Hematopoietic multipotent progenitor cell treated with erythropoietin and hydrocortisone succinate and interleukin-3 and kit ligand, for 15 days (in vitro differentiated cells): Measurements from ENCODE around the gene EHD1.

Experiments used
- DNase-seq: peaks from one replicate; pipeline ENCODE4 v3.0.0-alpha.2; 2015; ENCODE audit warnings: low spot score

Gene EHD1

DNA sequence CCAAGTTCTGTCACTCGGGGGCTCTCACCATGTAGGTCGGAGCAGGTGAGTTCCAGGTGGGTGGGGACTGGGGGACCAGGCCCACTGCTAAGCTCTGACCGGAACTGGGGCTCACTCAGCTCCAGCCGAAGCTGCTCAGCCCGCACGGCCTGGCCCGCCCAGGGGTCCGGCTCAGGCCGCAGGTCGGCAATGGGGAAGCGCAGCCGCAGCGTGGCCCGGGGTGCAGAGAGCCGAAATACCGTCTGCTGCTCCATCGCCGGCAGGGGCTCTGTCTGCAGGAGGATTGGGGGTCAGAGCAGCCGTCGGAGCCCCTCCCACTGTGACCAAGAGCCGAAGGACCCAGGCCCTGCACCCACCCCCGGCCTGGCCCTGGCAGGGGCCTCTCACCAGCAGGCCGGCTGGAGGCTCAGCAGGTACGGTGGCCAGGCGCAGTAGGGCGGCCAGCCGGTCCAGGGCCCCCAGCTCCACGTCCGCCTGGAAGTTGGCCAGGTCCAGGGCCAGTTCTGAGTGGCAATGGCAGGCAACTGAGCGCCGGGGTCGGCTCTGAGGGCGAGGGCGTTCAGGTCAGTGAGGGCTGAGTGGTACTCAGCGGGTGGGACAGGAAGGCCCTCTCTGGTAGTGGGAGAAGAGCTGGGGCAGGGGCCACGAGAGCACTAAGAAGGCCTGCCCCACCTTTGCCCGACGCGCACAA is 31.4 kb upstream of the EHD1 start:
- no peak for DNase-seq

DNA sequence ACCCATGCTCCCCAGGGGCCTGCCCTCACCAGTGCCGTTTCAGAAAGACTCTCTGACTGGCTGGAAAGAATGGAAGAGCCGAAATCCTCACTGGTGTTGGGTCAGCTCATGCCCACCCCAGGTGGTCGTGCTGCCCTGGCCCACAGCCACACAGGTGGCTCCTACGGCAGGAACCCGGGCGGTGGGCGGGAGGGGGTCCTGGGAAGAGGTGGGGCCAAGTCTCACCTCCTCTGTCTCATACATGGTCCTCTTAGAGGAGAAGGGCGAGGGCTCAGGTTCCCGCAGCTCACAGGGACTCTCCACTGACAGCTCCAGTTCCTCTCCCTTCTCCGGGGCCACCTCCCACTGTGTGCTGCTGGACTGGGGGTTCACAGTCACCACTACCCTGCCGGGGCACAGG is 30.3 kb upstream of the EHD1 start:
- no peak for DNase-seq

DNA sequence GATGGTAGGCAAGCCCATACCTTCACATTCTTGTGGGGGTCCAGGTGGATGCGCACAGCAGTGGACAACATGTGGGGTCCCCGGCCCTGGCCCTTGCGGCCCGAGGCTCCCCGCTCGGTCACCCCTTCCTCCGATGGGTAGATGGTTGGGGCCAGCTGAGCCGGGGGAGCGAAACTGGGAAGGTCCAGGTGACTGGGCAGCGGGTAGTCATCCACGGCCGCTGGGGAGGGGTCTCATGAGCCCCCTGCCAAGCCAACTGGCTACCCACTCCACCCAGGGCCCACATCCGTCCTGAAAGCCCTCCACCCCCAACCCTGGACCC is 27.9 kb upstream of the EHD1 start:
- no peak for DNase-seq

DNA sequence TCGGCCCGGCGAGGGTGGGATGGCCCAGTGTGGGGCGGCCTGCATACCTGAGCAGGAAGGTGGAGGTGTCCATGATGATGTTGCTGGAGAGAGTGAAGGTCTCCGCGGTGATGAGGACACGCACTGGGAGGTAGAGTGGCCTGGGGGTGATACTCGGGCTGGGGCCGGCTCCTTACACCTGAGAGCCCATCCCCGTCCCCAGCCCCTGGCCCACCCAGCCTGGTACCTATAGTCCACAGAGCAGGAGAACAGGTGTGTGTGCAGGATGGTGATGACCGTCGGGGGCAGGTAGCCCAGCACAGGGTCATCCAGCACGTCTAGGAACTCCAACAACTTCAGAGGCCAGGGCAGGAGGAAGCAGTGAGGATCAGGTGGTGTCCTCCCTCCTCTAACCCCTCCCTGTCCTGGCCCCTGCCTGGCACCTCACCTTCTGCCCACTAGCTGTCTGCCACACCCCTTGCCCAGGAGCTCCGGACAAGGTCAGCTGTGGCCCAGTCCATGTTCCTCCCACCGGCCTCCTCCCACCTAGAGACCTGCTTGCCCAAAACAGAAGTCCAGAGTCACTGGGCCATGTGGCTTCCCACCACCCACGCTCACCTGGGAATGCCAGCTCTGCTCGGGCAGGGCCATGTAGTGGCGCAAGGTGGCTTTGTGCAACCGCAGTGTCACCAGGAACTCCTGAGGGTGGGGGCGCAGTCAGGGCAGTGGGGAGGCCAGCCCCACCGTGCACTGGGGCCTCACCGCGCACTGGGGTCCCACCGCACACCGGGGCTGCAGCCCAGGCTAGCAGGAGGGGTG is 27.3 kb upstream of the EHD1 start:
- DNase-seq = no peak

DNA sequence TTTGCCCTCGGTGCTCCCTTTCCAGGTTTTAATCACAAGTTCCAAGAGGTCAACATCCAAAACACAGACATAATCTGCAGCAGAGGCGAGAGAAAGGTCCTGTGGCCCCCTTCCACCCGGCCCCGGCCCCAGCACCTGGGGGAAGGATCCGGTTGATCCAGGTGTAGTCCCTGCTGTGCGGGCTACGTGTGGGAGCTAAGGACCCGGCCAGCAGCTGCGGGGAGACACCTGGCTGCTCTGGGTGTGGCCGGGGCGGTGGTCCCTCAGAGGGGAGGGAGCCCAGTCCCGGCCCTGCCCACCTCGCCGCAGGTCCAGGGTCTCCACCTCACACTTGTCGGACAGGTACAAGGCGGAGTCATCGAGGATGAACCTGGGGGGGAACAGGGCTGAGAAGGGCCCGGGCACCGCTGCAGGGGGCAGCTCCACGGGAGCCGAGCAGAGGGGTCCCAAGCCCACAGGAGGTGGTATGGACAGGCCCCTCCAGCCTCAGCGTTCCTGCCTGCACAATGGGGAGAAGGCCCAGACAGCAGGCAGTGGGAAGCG is 24.9 kb upstream of the EHD1 start:
- DNase-seq = no peak

DNA sequence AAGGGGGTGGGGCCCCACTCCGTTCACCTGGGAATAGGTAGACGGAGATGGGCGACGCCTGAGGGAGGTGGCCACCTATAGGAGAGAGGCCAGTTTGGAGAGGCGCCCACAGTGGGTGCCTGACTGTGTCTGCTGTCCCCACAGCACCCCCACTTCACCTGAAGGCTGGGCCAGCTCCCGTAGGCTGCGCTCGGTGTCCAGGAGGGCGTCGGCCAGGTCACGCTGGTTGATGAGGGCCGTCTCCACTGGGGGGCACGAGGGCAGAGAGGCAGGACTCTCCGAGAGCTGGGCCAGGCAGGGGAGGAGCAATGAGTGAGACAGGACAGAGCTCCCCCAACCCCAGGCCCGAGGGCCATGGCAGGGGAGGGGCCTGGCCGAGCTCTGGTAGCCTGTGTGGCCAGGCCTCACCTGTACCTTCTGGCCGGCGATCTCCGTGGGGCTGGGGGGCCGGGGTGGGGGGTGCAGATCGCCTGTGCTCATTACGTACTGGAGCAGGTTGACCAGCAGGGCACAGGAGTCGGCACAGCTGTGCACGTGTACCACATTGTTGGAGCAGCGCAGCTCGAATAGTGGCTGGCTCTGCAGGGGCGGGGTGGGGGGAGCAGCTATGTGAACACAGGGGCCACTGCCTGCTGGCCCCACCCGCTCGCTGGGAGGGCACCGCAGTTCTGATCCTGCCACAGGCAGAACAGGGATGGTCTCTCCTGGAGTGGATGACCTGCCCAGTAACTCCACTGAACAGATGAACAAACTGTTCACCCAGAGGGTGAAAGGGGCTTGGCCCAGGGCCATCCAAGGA is 23.9 kb upstream of the EHD1 start:
- no peak for DNase-seq

DNA sequence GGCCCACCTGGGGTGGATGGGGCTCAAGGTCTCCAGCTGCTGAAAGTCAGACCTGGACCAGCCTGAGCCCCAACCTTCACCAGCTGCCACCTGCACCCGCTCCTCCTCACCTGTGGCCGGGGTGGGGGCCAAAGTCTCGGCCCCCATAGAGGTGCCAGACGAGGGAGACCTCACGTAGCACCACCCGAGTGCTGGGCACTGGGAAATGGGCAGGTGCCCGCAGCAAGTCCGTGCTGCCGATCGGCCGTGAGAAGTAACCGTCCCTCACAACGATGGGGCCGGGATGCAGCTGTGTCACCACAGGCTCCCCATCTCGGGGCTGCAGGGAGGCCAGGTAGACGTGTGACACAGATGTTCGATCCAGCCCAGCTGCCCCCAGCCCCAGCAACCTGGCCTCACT is 22.4 kb upstream of the EHD1 start:
- no peak for DNase-seq

DNA sequence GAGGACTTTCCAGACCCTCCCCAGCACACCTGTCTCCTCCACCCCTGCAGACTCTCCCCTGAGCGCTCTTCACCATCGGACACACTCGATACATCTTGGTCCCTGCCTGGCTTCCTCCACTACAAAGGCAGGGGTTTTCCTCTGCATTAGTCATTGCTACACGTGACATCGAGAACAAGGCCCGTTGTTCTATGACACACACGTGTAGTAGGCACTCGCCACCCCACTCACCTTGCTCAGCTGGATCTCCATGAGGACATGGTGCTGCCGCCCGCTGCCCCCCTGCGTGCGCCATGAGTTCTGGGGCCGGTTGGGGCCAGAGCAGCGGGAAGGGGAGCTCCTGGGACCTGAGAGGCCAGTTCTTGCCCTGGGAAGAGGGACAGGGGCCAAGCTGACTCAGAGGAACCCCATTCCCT is 21.9 kb upstream of the EHD1 start:
- no peak for DNase-seq

DNA sequence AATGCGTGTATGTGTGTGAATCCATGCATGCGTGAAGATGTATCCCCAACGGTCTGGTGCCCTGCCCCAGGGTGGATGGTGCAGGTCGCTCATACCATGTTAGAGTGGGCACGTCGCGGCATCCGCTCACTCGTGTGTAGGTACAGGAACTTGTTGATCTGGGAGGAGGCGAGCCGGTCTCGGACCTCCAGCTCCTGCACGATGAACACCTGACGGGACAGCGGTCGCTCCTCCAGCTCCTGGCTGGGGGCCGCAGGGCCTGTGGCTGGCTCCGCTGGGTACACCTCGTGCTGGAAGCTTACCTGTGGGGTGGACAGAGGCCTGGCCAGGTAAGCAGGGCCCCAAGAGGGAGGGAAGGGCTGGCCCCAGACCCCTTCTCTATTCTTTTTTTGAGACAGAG is 20.1 kb upstream of the EHD1 start:
- DNase-seq = no peak

DNA sequence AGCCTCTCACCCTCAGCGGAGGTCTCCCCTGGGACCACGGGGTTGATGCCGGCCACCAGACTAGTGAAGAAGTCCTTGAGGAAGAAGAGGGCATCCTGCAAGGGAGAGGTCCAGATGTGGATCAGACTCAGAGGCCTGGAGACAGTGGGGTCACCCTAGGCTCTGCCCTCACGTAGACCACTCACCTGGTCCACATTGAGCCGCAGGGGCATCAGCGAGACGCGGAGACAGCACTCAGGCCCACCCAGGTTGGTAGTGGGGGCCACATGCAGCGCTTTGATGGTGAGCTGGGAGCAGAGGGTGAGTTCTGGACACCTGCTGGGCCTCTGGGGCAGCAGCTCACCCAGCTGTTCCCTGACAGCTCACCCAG is 19.6 kb upstream of the EHD1 start:
- no peak for DNase-seq

DNA sequence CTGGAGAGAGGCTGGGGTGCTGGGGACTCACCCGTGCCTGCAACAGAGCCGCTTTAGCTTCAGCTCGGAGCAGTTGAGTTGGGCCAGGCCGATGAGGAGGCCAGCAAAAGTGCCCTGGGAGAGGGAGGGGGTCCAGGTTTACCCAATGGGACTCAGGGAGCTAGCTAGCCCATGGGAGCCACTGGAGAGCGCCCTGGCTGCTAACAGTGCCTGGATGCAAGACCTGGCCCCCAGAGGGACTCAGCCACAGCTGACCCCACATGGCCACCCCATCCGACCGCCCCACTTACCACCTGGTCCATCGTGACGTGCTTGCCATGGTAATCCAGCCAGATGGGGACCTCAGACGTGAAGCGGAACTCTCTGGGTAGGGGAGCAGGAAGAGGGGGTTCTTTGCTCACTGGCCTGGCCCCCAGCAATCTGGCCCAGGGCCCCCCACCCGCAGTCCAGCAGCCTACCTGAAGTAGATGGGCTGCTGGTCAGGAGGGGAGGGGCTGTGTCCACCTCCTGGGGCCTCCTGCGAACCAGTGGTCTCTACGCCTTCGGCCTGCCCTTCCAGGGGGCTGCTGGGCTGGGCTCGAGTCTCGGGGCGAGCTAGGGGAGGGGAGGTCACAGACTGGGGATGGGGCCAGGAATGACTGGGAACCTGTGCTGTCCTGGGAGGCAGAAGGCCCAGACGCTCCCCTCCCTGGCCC is 19.1 kb upstream of the EHD1 start:
- no peak for DNase-seq

DNA sequence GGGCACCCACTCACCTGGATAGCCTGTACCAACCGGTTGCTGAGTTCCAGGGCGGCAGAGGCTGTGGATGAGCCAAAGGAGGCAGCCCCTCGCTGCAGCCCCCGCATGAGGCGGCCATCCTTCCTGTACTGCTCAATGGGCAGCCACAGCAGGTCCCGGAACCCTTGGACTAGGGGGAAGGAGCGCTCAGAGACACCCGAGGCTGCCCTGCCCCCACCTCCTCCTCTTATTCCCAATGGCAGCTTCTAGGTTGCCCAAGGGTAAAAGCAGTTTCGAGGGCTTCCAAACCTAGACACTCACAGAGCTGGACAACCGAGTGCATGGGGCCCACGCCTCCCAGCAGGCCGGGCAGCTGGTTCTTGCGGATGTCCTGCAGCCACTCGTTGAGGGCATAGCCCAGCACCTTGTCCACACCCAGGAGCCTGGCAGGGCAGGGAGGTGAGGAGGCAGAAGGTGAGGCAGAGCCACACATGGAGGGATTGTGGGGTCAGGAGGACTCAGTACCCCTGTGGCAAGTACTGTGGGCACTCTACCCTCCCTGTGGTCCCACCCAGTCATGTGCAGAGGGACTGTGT is 18.1 kb upstream of the EHD1 start:
- no peak for DNase-seq

DNA sequence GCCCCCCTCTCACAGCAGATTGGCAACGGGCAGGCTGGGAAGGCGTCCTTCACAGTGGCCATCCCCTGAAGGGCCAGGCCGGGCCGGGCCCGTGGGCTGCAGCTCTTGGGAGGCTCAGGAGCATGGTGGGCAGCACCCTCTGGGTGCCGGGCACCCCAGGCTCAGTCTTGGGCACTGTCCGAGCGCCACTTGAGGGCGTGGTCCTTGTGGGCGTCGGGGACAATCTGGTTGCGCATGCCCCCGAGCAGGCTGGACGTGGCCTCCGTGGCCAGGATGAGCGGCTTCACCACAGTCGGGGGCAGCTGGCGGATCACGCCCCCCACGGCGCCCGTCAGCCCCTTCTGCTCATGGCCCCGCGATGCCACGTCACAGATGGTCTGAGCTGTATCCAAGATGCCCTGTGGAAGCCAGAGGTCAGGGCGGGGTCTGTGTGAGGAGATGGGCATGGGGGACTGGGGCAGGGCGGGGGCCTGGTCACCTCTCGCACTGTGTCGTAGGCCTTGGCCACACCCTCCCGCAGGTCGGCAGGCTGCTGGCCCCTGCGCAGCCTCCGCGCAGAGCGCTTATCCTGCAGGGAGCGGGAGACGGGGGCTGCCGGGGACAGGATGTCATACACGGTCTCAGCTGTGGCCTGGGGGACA is 16.5 kb upstream of the EHD1 start:
- DNase-seq = no peak

DNA sequence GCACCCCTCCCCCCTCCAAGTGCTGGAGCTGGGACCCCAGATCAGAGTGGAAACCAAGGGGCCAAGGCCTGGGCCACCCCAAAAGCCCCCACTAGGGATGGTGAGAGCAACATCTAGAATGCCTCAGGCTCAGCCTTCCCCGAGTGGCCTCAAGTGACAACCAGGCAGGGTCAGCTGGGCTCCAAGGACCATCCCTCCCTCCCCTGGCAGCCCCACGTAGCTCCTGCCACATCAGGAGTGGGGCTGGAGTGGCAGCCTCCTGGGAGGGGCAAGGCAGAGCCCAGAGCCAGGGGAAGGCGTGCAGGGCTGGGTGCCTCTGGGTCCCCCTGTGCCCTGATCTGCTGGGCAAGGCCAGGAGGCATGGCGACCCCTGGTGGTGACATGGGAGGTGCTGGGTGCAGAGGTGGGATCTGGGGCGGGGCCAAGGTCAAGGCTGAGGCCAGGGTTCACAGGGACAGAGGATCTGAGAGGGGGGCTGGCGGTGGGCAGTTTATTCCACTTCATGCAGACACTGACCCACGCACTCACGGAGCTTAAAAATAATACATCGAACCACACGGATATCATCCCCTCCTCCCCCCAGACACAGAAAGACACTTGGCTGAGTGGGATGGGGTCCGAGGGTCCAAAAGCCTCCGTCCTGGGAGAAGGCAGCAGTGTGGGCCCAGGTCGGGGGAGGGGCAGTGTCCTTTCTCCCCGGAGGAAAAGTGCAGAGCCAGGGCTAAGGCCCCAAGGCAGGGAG is 15.8 kb upstream of the EHD1 start:
- DNase-seq = peak; percentile 91

DNA sequence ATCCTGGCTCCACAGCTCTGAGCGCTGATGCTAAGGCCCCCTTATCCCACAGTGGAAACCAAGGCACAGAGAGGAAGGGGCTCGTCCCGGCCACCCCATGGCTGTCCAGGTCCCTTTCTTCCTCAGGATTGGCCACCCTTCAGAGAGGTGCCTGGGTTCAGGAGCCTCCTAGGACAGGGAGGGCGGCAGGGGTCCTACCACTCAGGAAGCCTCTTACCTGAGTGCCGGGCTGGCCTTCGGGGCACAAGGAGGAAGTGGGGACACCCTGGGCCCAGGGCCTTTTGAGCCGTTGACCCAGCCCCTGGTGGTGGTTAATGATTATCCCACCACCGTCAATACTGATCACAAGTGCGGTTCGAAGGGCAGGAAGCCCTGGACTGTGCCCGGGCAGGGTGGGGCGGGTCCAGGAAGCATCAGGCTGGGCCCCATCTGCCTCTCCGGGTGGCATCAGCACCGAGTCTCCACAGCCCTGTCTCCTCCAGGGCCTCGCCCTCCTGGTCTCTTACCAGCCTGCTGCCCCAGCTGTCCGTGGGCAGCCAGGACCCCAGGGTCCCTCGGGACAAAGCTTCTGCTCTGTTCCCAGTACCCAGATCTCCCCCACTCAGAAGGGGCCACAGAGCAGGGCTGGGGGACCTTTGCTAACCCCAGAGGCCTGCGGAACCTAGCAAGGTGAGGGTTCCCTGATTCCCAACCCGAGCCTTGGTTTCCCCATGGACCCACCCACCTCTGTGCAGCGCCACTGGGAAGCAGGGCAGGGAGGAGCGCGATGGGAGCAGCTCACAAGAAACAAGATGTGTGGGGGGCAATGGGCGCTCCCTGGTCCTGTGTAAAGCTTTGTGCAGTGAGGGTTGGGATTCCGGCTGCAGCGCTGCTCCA is 15.0 kb upstream of the EHD1 start:
- DNase-seq = no peak

DNA sequence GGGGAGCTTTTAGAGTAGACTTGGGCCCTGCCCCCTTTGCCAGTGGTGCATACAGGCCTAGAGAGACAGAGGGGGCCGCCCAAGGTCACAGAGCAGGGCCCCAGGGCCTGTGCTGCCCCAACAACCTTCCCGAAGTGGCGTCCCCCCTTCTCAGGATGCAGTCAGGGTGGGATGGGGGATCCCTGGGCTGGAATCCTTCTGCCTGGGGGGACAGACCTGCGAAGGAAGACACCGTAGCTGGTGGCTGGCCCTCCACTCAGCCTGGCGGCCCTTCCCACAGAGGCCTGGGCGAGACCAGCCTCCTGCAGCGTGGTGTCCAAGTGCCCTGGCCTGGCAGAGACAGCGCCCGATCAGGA is 14.4 kb upstream of the EHD1 start:
- no peak for DNase-seq

DNA sequence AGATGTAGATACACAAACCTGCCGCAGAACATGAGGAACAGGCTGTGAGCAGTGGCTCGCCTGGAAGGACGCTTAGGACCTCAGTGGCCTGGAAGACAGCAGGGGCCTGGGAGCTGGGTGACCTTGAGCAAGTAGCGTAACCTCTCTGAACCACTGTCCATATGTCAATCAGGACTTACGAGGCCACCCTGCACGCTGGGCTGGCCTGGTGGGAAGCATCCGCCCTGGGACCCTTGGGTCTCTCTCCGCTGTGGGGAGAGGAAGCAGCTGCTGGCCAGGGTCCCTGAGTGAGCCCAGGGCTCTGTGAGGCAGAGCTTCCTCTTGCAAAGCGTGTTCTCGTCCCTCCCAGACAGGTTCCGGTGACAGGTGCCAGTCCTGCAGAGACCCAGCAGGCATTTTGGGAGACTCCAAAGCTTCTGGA is 14.0 kb upstream of the EHD1 start:
- DNase-seq = no peak

DNA sequence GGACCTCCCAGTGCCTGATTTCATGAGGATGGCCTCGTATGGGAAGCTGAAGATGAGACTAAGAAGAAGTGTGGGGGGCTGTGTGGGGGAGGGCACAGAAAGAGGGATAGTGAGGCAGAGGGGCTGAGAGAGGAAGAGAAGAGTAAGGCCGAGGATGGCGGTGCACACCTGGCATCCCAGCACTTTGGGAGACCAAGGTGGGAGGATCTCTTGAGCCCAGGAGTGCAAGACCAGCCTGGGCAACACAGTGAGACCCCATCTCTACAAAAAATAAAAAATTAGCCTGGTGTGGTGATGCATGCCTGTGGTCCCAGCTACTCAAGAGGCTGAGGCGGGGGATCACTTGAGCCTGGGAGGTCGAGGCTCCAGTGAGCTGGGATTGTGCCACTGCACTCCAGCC is 13.5 kb upstream of the EHD1 start:
- no peak for DNase-seq

DNA sequence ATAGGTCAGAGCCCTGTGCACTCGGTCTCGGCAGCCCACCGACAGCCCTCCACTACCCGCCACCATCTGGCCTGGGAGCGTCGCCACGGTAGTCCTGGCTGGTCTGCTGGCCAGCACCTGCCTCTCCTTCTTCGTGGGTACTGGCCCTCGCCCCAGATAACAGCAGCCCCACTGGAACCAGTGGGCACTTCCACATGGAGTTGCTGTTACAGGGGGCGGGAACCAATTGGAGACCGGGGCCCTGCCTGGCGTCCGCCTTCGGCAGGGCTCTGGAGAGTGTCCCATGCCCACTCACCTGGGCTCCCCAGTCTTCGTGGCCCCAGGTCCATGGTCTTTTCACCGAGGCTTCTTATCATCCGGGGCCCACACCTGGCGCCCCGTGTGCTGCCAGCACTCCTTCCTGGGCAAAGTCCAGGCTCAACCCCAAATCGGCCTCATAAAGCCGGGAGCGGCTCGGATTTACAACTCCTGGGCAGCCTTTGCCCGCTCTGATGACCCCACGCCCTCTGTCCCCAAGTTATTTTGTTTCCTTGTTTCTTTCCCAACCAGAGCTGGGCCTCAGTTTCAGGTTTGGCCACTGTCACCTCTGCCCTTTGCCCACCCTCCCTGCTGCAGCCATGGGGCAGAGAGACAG is 12.9 kb upstream of the EHD1 start:
- DNase-seq = no peak
